Neuronal stem cell (in vitro differentiated cells): ENCODE results near the gene RNASE12.

Source experiments
- DNase-seq: peaks from one replicate; pipeline ENCODE4 v3.0.0-alpha.2; 2013; ENCODE audit warnings: low spot score
- H2AFZ ChIP-seq: one replicate; pipeline ENCODE4 v1.6.1; 2013; ENCODE audit warnings: mild to moderate bottlenecking, low read length, inconsistent platforms
- H2AK5ac ChIP-seq: 2 replicates; pipeline ENCODE4 v1.6.1; 2013; ENCODE audit warnings: low read depth, mild to moderate bottlenecking, inconsistent platforms, low read length, moderate library complexity, mixed read lengths
- H2BK120ac ChIP-seq: 2 replicates; pipeline ENCODE4 v1.6.1; 2013; ENCODE audit warnings: low read depth, mild to moderate bottlenecking, inconsistent platforms, low read length, moderate library complexity, mixed read lengths
- H2BK12ac ChIP-seq: one replicate; pipeline ENCODE4 v1.6.1; 2013; ENCODE audit warnings: low read length, inconsistent platforms
- H2BK15ac ChIP-seq: 2 replicates; pipeline ENCODE4 v1.6.1; 2013; ENCODE audit warnings: mild to moderate bottlenecking, low read length, inconsistent platforms, mixed read lengths
- H2BK5ac ChIP-seq: one replicate; pipeline ENCODE4 v1.6.1; 2013; ENCODE audit warnings: inconsistent platforms, mild to moderate bottlenecking, low read length, moderate library complexity
- H3K14ac ChIP-seq: one replicate; pipeline ENCODE4 v1.6.1; 2013; ENCODE audit warnings: low read length, inconsistent platforms
- H3K18ac ChIP-seq: 2 replicates; pipeline ENCODE4 v1.6.1; 2013; ENCODE audit warnings: low read length, inconsistent platforms
- H3K23ac ChIP-seq: 2 replicates; pipeline ENCODE4 v1.6.1; 2013; ENCODE audit warnings: low read depth, mild to moderate bottlenecking, mixed read lengths, low read length, inconsistent platforms; ENCODE audit not compliant: poor library complexity
- H3K27ac ChIP-seq: replicated peaks from 3 replicates; pipeline ENCODE4 v1.5.1; 2013; ENCODE audit warnings: low read length, inconsistent platforms
- H3K27me3 ChIP-seq, 3 experiments: 2 replicates each; pipeline ENCODE4 v1.6.1; 2013; ENCODE audit warnings: low read length in 3 of 3, mild to moderate bottlenecking in 2 of 3, inconsistent platforms in 1 of 3, low read depth in 1 of 3, mixed read lengths in 1 of 3, moderate library complexity in 1 of 3; ENCODE audit not compliant: control insufficient read depth in 3 of 3, insufficient read depth in 3 of 3
- H3K36me3 ChIP-seq, 2 donors: replicated peaks in 1 of 2; 2 replicates each; pipeline ENCODE4 v1.6.1; 2013; ENCODE audit warnings: low read length in 2 of 2; ENCODE audit not compliant: control insufficient read depth in 2 of 2, insufficient read depth in 2 of 2
- H3K4ac ChIP-seq: 2 replicates; pipeline ENCODE4 v1.6.1; 2013; ENCODE audit warnings: inconsistent platforms, mild to moderate bottlenecking, low read length, moderate library complexity
- H3K4me1 ChIP-seq, 2 donors: 1 replicate in 1 of 2; 2 replicates in 1 of 2; pipeline ENCODE4 v1.6.1; 2013; ENCODE audit warnings: low read length in 2 of 2, low read depth in 1 of 2; ENCODE audit not compliant: control insufficient read depth in 2 of 2, insufficient read depth in 1 of 2
- H3K4me2 ChIP-seq: one replicate; pipeline ENCODE4 v1.6.1; 2013; ENCODE audit warnings: mild to moderate bottlenecking, low read length, inconsistent platforms; ENCODE audit not compliant: insufficient read depth, poor library complexity, severe bottlenecking
- H3K4me3 ChIP-seq, 2 donors: 2 replicates each; pipeline ENCODE4 v1.5.1; 2013; ENCODE audit warnings: low read length in 2 of 2, mild to moderate bottlenecking in 2 of 2, inconsistent platforms in 1 of 2, moderate library complexity in 1 of 2
- H3K79me1 ChIP-seq: one replicate; pipeline ENCODE4 v1.6.1; 2013; ENCODE audit warnings: low read depth, mild to moderate bottlenecking, inconsistent platforms, low read length, moderate library complexity
- H3K9ac ChIP-seq: one replicate; pipeline ENCODE4 v1.6.1; 2013; ENCODE audit warnings: mild to moderate bottlenecking, low read depth, low read length, inconsistent platforms; ENCODE audit not compliant: poor library complexity
- H3K9me3 ChIP-seq, 2 donors: replicated peaks in 1 of 2; 2 replicates each; pipeline versions ENCODE3 to v1.6.1; 2013; ENCODE audit warnings: low read length in 2 of 2, mild to moderate bottlenecking in 2 of 2, inconsistent platforms in 1 of 2, low read depth in 1 of 2, mixed read lengths in 1 of 2, moderate library complexity in 1 of 2; ENCODE audit not compliant: control insufficient read depth in 2 of 2, insufficient read depth in 1 of 2
- H4K8ac ChIP-seq: one replicate; pipeline ENCODE4 v1.6.1; 2013; ENCODE audit warnings: low read depth, mild to moderate bottlenecking, inconsistent platforms, low read length, moderate library complexity
- H4K91ac ChIP-seq: one replicate; pipeline ENCODE4 v1.6.1; 2013; ENCODE audit warnings: low read length, low read depth, mild to moderate bottlenecking, inconsistent platforms; ENCODE audit not compliant: poor library complexity
- WGBS, 2 donors: extraction: QIAGEN DNeasy Blood & Tissue Kit; methylation state at CpG; one replicate each; pipeline ENCODE4 v1.1.7; 2013; ENCODE audit warnings: missing lambda C conversion rate in 2 of 2, mixed read lengths in 1 of 2; ENCODE audit not compliant: insufficient read length in 2 of 2, insufficient replicate concordance in 1 of 2; ENCODE audit errors: extremely low coverage in 2 of 2; 5-methylcytosine and 5-hydroxymethylcytosine counted together

RNASE12 gene

DNA sequence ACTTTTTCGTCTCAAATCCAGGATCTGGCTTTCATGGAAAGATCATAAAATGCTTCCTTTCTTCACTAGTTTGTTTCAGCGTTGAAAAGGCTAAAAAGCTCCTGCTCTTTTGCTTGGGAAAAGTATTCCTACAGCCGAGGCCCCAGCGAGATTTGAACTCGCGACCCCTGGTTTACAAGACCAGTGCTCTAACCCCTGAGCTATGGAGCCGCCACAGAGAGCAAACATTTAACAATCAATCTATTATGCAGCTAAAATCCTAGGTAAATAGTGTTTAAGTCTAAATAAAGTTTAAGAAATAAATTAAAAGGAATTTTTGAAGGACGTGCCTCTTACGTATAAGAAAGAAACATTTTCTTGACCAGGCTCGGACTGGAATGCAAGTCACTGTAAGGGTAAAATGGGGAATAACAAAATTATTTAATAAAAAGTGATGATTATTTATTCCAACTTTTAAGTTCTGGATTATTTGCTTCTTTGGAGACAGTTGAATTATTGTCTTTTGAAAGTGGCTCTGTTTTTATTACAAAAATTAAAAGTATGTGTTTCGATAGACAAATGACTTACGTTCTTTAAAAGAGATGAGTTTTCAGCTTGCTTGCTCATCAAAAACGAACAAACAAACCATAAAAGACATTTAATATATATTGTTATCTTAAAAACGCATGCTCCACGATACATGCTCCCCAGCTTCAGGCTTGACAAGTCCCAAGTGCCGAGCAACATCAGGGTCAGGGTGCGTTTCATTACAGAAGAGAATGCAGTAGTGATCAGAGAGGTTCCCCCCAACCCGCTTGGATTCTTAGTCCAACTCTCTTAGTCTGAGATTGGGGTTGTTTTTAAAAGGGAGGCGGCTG, 40.1 kb upstream of the RNASE12 start:
- H4K8ac ChIP-seq: no peak overlapping the region
- peaks cover 7 to 9% of the 10 kb centered on the region in 2 donors for H3K4me1 ChIP-seq
- H4K91ac ChIP-seq: no peak overlapping the region
- H2AFZ ChIP-seq: peak overlapping the region; percentile 90
- no peak overlapping the region for H3K27ac ChIP-seq
- H2BK5ac ChIP-seq: no peak overlapping the region
- no peak overlapping the region for H3K9ac ChIP-seq
- H3K18ac ChIP-seq: no peak overlapping the region
- no peak overlapping the region for H3K23ac ChIP-seq
- no peaks in the 10 kb centered on the region for H3K79me1 ChIP-seq
- WGBS, 2 donors: no CpG with 5 or more reads among the region's 19 CpGs
- H2BK15ac ChIP-seq: no peak overlapping the region
- no peak for DNase-seq
- H3K27me3 ChIP-seq: peaks cover 6 to 51% (median 38%) of the 10 kb centered on the region in 3 experiments
- H3K4me2 ChIP-seq: peak overlapping the region; percentile 88
- no peaks in the 10 kb centered on the region for H3K36me3 ChIP-seq
- no peak overlapping the region for H3K14ac ChIP-seq
- peak overlapping the region; percentile 54 to 92 for H3K4me3 ChIP-seq
- no peak overlapping the region for H2AK5ac ChIP-seq
- no peak overlapping the region for H3K4ac ChIP-seq
- H2BK120ac ChIP-seq: no peak overlapping the region
- H3K9me3 ChIP-seq: peaks cover 0 to 1% of the 10 kb centered on the region in 2 donors
- no peak overlapping the region for H2BK12ac ChIP-seq

DNA sequence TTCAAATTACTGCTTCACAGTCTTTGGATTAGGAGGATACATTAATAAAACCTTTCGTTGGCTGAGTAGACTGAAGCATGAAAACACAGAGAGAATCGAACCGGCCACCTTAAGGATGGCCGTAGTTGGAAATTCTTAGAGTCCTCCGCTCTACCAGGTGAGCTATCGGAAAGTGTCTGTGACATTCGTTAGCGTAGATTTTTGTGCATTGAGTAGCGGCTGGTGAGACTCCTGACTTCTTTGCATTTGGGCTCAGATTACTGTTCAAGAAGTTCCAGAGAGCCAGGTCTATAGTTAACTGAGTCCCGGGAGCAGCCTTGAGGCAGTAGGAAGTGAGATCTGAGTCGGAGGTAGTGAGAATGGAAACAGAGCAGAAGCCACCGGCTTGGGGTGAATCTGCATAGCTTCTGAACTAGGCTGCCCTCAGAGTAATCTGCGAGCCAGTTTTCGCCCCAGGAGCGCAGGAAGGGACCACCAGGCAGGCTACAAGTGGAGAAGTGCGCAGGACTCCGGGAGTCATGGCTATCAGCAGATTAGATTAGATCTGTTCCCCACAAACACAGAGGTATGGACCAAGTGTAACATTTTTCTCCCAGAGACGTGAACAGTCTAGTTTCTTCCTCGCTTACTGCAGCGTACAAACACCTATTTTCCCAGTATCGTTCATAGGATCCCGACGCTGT, 39.3 kb upstream of the RNASE12 start:
- no CpG with 5 or more reads among the region's 23 CpGs for WGBS, 2 donors
- DNase-seq: no peak
- peaks cover 9 to 58% (median 44%) of the 10 kb centered on the region in 3 experiments for H3K27me3 ChIP-seq

DNA sequence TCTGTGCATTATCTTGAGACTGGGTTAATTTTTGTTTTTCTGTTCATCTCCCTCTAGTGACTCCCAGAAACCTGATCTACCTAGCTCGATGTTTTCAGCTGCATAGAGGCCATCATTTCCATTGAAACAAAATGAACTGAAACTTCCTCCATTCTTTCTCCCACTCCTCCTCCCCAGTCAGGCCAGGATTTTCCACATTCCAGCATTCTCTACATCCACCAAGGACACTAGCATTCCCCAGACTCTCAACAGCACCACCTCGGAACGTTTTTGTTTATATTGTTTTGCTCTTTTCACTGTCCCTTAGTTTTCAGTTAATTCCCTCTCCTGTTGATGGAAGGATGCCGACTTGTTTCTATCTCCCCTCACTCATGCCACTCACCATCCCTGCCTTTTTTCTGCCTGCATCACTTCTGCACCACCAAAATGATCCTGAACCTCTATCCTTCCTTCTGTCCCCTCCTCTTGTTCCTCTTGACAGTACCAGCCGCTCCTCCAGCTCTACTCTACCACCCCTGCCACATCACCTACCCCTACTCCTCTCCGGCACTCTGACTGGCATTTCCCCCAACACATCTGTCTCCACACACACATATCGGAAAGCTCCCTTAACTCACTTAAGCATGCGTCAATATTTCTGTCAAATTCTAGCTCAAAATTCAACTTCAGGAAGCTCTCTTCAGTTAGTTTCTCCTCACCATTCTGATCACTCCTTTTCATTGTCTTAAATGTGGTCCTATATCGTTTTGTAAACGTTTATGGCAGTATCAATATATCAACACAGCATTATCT, 37.1 kb upstream of the RNASE12 start:
- Histone ChIP-seq H2AFZ (no peak overlapping the region), H3K4me3 (no peak overlapping the region), H3K9me3 (no peaks in the 10 kb centered on the region), H2BK120ac (no peak overlapping the region), H3K14ac (no peak overlapping the region), H4K8ac (no peak overlapping the region), H3K4me1 (peaks cover 8 to 11% of the 10 kb centered on the region in 2 donors), H4K91ac (no peak overlapping the region), H2BK15ac (no peak overlapping the region), H3K27me3 (peaks cover 7 to 71% (median 38%) of the 10 kb centered on the region in 3 experiments), H3K18ac (no peak overlapping the region), H3K4me2 (peak overlapping the region; percentile 20), H3K79me1 (no peaks in the 10 kb centered on the region), H3K36me3 (no peaks in the 10 kb centered on the region), H2AK5ac (no peak overlapping the region), H3K23ac (no peak overlapping the region), H2BK5ac (no peak overlapping the region), H3K9ac (no peak overlapping the region), H3K4ac (no peak overlapping the region), H2BK12ac (no peak overlapping the region), H3K27ac (no peak overlapping the region)
- WGBS, 2 donors: no CpG with 5 or more reads among the region's 10 CpGs
- DNase-seq: no peak

More for the DNA sequence above, 39.3 kb upstream of the RNASE12 start:
- peak overlapping the region; percentile 76 for H2AFZ ChIP-seq
- H3K4me3 ChIP-seq: peak overlapping the region; percentile 54 to 92
- no peak overlapping the region for H4K8ac ChIP-seq
- H3K9me3 ChIP-seq: peaks cover 0 to 1% of the 10 kb centered on the region in 2 donors
- H2BK15ac ChIP-seq: no peak overlapping the region
- no peak overlapping the region for H3K27ac ChIP-seq
- H3K4me2 ChIP-seq: peak overlapping the region; percentile 83
- H3K79me1 ChIP-seq: no peaks in the 10 kb centered on the region
- H3K14ac ChIP-seq: no peak overlapping the region
- H3K18ac ChIP-seq: no peak overlapping the region
- no peak overlapping the region for H2BK5ac ChIP-seq
- H3K36me3 ChIP-seq: no peaks in the 10 kb centered on the region
- no peak overlapping the region for H2AK5ac ChIP-seq
- H3K9ac ChIP-seq: no peak overlapping the region
- peaks cover 10% of the 10 kb centered on the region in 2 donors for H3K4me1 ChIP-seq
- no peak overlapping the region for H3K4ac ChIP-seq
- H2BK120ac ChIP-seq: no peak overlapping the region
- H2BK12ac ChIP-seq: no peak overlapping the region
- no peak overlapping the region for H4K91ac ChIP-seq
- H3K23ac ChIP-seq: no peak overlapping the region
